ELF-1 (cell line): ENCODE results near the gene SYCE3.
"Not testable (repeated sequence)": the region's sequence is repeated elsewhere in the genome, so short reads cannot be mapped to it uniquely, and the experiment has no call there.

Experiments
- DNase-seq: peaks from one replicate; pipeline ENCODE4 v3.0.0-alpha.2; 2016; ENCODE audit warnings: low read depth, low spot score

SYCE3 gene

GRCh38 chr22:50548921-50549790 is 13.6 kb downstream of the SYCE3 start:
- no peak for DNase-seq

GRCh38 chr22:50548040-50548920 is 14.4 kb downstream of the SYCE3 start:
- no peak for DNase-seq

GRCh38 chr22:50547263-50547985 is 15.3 kb downstream of the SYCE3 start:
- DNase-seq, result no peak

- DNase-seq, result no peak
Measured at GRCh38 chr22:50546326-50547262, 16.1 kb downstream of the SYCE3 start.

- DNase-seq, result no peak
Measured at GRCh38 chr22:50545522-50546325, 17.0 kb downstream of the SYCE3 start, which contains the start of gene KLHDC7B. TSS of gene KLHDC7B (plus strand) at chr22:50545899. CDS start at chr22:50546244, 345 bp downstream.

GRCh38 chr22:50544746-50545253 is 17.9 kb downstream of the SYCE3 start:
- no peak for DNase-seq

- DNase-seq, result peak; percentile 89
Measured at GRCh38 chr22:50544078-50544745, 18.5 kb downstream of the SYCE3 start.

- DNase-seq, result no peak
Measured at GRCh38 chr22:50542416-50542927, 20.2 kb downstream of the SYCE3 start.

GRCh38 chr22:50541667-50542026 is 21.1 kb downstream of the SYCE3 start:
- DNase-seq, result not testable (repeated sequence)

- DNase-seq, result no peak
Measured at GRCh38 chr22:50540381-50540780, 22.3 kb downstream of the SYCE3 start.

- no peak for DNase-seq
Measured at GRCh38 chr22:50537765-50538164, 25.0 kb downstream of the SYCE3 start.

- no peak for DNase-seq
Measured at GRCh38 chr22:50536226-50536625, 26.5 kb downstream of the SYCE3 start.

GRCh38 chr22:50535113-50535512 is 27.6 kb downstream of the SYCE3 start:
- no peak for DNase-seq

- peak; percentile 60 for DNase-seq
Measured at GRCh38 chr22:50533856-50534711, 28.6 kb downstream of the SYCE3 start.

GRCh38 chr22:50532824-50533796 is 29.6 kb downstream of the SYCE3 start:
- peak; percentile 52 for DNase-seq

- peak; percentile 52 for DNase-seq
Measured at GRCh38 chr22:50531962-50532674, 30.6 kb downstream of the SYCE3 start.
